Ascending aorta (tissue), 2 donors: ENCODE data around the gene ZNF484. TPM values are rescaled to one million over a fixed set of nuclear protein-coding genes. Genes with fewer than 3 reads are reported as not detected.
"Not testable (repeated sequence)": the region's sequence is repeated elsewhere in the genome, so short reads cannot be mapped to it uniquely, and the experiment has no call there.

ENCODE experiments used
- DNase-seq, 2 donors: peaks; one replicate each; pipeline ENCODE4 v3.0.0-alpha.2; 2019; ENCODE audit warnings: low spot score in 2 of 2
- H3K27ac ChIP-seq, 2 donors: fragments of 200-600 bp; sonication (generic); one replicate each; pipeline ENCODE4 v1.5.1; 2016 to 2017; ENCODE audit warnings: mild to moderate bottlenecking in 1 of 2
- H3K27me3 ChIP-seq: fragments of 200-600 bp; sonication (generic); one replicate; pipeline ENCODE4 v1.5.1; 2017
- H3K36me3 ChIP-seq, 2 donors: fragments of 200-600 bp; sonication (generic); one replicate each; pipeline ENCODE4 v1.5.1; 2016
- H3K4me1 ChIP-seq, 2 donors: fragments of 200-600 bp; sonication (generic); one replicate each; pipeline ENCODE4 v1.5.1; 2016 to 2017; ENCODE audit warnings: mild to moderate bottlenecking in 1 of 2
- H3K4me3 ChIP-seq, 2 donors: fragments of 200-600 bp; sonication (generic); one replicate each; pipeline ENCODE4 v1.5.1; 2016 to 2017; ENCODE audit warnings: mild to moderate bottlenecking in 1 of 2
- H3K9me3 ChIP-seq, 2 donors: fragments of 200-600 bp; sonication (generic); one replicate each; pipeline ENCODE4 v1.5.1; 2016
- intact Hi-C: fragments of 100-400 bp; cut with DNase I; formaldehyde crosslinking; loops from one replicate; pipeline ENCODE4 v1.15.1; 2023
- total RNA-seq: library from RNA; depleted of rRNA; stranded (reverse); fragments of >200 nt; gene quantifications from one replicate; pipeline ENCODE4 v1.1.0, GENCODE V29; 2016
- TF ChIP-seq, protein P1 (sequence below), 3 experiments: fragments of 200-600 bp in 2 of 3; fragments of 450-650 bp in 1 of 3; sonication (generic) in 2 of 3; IDR thresholded peaks; one replicate each; pipeline ENCODE4 v1.5.1; 2016 to 2019; ENCODE audit warnings: antibody characterized with exemption in 3 of 3, mild to moderate bottlenecking in 1 of 3, moderate library complexity in 1 of 3

ZNF484 gene
- total RNA-seq, 1 donor from 2014 or later = 16.9 TPM

DNA sequence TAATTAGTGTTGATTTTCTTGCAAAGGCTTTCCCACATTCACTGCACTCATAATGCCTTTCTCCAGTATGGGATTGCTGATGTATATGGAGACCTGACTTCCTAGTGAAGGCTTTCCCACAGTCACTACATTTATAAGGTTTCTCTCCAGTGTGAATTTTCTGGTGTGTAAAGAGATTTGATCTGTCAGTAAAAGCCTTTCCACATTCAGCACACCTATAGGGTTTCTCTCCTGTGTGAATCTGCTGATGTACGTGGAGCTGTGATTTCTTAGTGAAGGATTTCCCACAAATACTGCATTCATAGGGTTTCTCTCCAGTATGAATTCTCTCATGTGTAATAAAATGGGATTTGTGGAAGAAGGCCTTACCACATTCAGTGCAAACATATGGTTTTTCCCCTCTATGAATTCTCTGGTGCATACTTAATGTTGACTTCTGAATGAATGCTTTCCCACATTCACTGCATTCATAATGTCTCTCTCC, 31.1 kb downstream of the ZNF484 start:
- no peaks in the 10 kb centered on the region for H3K27me3 ChIP-seq
- H3K4me1 ChIP-seq = no peaks in the 10 kb centered on the region
- TF ChIP-seq, protein P1, sequence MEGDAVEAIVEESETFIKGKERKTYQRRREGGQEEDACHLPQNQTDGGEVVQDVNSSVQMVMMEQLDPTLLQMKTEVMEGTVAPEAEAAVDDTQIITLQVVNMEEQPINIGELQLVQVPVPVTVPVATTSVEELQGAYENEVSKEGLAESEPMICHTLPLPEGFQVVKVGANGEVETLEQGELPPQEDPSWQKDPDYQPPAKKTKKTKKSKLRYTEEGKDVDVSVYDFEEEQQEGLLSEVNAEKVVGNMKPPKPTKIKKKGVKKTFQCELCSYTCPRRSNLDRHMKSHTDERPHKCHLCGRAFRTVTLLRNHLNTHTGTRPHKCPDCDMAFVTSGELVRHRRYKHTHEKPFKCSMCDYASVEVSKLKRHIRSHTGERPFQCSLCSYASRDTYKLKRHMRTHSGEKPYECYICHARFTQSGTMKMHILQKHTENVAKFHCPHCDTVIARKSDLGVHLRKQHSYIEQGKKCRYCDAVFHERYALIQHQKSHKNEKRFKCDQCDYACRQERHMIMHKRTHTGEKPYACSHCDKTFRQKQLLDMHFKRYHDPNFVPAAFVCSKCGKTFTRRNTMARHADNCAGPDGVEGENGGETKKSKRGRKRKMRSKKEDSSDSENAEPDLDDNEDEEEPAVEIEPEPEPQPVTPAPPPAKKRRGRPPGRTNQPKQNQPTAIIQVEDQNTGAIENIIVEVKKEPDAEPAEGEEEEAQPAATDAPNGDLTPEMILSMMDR (IDR thresholded peaks at IDR 0.05) = no peak
- no peak overlapping the region for H3K27ac ChIP-seq
- no peak for DNase-seq
- peak overlapping the region in 1 of 2 donors; percentile 13 for H3K4me3 ChIP-seq
- H3K36me3 ChIP-seq = peaks cover 52 to 74% of the 10 kb centered on the region in 2 donors
- intact Hi-C loops = no loop called here
- H3K9me3 ChIP-seq = peaks cover 43 to 97% of the 10 kb centered on the region in 2 donors

DNA sequence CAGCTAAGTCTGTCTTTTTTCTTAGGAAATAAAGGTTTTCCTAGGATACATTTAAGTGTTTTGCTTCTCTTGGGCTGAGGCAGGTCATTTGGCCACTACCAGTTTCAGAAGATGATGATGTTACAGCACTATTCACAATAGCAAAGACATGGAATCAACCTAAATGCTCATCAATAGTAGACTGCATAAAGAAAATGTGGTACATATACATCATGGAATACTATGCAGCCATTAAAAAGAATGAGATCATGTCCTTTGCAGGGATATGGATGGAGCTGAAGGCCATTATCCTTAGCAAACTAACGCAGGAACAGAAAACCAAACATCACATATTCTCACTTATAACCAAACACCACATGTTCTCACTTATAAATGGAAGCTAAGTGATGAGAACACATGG, 39.4 kb downstream of the ZNF484 start:
- peaks cover 13 to 73% of the 10 kb centered on the region in 2 donors for H3K9me3 ChIP-seq
- H3K27ac ChIP-seq, DNase-seq, H3K4me1 ChIP-seq, H3K4me3 ChIP-seq, H3K36me3 ChIP-seq, H3K27me3 ChIP-seq, intact Hi-C loops: not testable (repeated sequence)

DNA sequence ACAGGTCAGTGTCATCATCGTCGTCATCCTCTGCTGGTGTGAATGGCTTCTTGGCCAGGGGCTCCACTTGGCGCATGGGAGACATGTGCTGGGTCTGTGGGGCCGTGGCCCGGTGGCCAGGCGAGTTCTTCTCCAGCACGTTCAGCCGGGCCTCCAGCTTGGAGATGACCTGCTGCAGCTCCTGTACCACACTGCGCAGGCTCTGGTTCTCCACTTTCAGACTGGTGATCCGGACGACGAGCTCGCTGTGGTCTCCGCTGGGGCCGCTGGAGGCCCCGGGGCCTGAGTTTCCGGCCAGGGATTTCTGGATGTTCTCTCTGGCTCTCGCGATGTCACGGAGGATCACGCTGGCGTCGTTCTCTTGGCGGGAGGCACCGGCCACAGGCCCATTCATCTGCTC, 40.6 kb downstream of the ZNF484 start:
- Histone ChIP-seq H3K27ac (no peak overlapping the region), H3K27me3 (no peaks in the 10 kb centered on the region), H3K4me3 (no peak overlapping the region), H3K4me1 (no peaks in the 10 kb centered on the region), H3K36me3 (no peaks in the 10 kb centered on the region), H3K9me3 (peaks cover 13 to 65% of the 10 kb centered on the region in 2 donors)
- DNase-seq = no peak
- intact Hi-C loops = no loop called here
- TF ChIP-seq, protein P1 (IDR thresholded peaks at IDR 0.05) = no peak

DNA sequence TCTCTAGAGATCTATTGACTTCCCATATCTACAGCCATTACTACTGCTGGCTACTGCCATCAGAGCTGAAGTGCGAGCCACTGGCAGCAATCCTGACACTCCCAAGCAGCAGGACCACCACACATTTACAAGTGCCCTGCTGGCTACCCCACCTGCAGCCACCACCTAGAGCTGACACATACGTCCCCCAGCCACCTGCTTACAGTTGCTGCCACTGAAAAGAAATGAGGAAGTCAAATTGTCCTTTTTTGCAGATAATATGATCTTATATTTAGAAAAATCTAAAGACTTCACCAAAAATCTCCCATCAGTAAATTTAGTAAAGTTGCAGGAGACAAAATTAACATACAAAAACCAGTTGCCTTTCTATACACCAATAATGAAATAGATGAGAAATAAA, 48.4 kb downstream of the ZNF484 start:
- no peak overlapping the region for H3K4me3 ChIP-seq
- H3K4me1 ChIP-seq = no peaks in the 10 kb centered on the region
- no peak overlapping the region for H3K27ac ChIP-seq
- TF ChIP-seq, protein P1 (IDR thresholded peaks at IDR 0.05) = no peak
- no peaks in the 10 kb centered on the region for H3K27me3 ChIP-seq
- H3K36me3 ChIP-seq = no peaks in the 10 kb centered on the region
- intact Hi-C loops = no loop called here
- DNase-seq = no peak
- H3K9me3 ChIP-seq = peaks cover 0 to 5% of the 10 kb centered on the region in 2 donors

DNA sequence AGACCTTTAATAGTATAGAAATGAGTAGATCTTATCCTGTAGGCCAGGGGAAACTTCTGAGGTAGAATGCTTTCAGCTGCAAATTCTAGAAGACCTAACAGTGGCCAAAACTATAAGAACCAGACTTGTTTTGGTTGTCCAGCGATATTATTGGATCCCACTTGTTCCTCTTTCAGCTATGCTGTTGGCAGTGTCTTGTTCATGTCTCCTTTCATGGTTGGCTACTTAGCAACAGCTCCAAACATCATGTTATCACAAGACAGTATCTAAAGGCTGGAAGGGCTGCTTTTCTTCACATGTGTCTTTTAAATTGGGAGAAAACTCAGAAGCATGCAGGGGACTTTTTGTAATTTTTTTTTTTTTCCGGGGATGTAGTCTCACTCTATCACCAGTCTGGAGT, 52.8 kb downstream of the ZNF484 start:
- H3K27me3 ChIP-seq, DNase-seq, H3K36me3 ChIP-seq, H3K4me3 ChIP-seq, H3K9me3 ChIP-seq, H3K4me1 ChIP-seq, H3K27ac ChIP-seq, intact Hi-C loops: not testable (repeated sequence)

DNA sequence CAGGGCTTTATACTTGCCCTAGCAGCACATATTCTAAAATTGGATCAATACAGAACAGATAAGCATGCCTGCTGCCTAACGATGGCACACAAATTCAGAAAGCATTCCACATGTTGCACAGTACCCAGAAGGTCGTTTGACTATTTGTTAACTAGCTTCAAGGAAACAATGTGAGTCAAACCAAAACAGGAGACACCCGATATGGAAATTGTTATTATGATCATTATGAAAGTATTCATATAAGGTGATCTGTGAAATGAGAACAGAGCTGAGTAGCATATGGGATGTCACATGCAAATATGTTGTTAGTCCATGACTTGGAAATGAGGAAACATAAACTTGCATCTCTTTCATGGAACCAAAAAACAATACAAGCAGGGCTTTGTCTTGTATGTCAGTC, 56.9 kb downstream of the ZNF484 start:
- no peaks in the 10 kb centered on the region for H3K36me3 ChIP-seq
- H3K9me3 ChIP-seq = no peaks in the 10 kb centered on the region
- H3K27me3 ChIP-seq = no peaks in the 10 kb centered on the region
- no peak overlapping the region for H3K4me3 ChIP-seq
- DNase-seq = no peak
- TF ChIP-seq, protein P1 (IDR thresholded peaks at IDR 0.05) = no peak
- intact Hi-C loops = no loop called here
- no peaks in the 10 kb centered on the region for H3K4me1 ChIP-seq
- H3K27ac ChIP-seq = no peak overlapping the region

DNA sequence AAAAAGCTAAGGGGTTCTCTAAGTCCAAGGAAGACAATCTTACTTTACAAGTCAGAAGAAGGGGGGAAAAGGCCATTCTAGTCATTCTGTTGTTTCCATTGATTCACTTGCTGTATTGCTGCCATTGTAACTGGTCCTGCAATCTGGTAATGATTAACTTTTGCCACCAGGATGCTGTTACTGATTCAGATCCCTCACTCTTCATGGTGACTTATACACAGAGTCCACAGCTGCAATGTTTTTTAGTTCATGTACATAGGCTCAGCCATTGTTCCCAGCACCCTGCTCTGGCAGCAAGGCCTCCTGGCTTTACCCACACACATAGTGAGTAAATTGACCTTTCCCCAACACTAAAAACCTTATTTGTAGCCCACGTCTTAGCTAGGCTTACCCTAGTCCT, 57.9 kb downstream of the ZNF484 start:
- H3K4me3 ChIP-seq, H3K27ac ChIP-seq, H3K4me1 ChIP-seq, H3K36me3 ChIP-seq, DNase-seq, intact Hi-C loops, H3K9me3 ChIP-seq, H3K27me3 ChIP-seq: not testable (repeated sequence)

DNA sequence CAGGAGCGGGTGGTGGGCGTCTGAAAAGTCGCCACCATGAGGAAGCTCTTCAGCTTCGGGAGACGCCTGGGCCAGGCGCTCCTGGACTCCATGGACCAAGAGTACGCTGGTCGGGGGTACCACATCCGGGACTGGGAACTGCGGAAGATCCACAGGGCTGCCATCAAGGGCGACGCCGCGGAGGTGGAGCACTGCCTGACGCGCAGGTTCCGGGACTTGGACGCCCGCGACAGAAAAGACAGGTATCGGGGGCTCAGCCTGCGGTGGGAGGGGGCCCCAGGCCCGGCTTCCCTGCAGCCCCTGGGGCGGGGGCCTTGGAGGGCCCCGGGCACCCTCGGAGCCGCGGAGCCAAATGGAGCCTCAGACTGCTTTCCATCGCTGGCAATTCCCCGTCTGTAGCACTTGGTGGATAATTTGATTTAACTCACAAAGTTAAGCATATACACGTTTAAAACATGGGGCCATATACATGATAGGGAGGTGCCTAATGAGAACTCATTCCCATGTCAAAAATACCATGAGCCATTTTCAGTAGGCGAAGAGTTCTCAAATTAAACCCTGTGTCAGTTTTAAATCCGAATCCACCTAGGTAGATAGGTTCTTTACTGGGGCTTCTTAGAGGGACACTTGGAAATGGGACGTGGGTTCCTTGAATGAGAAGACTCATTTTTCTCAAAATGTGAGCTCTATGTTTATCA, 68.1 kb downstream of the ZNF484 start:
- not testable (repeated sequence) for H3K36me3 ChIP-seq, DNase-seq, H3K27ac ChIP-seq, H3K9me3 ChIP-seq
- H3K27me3 ChIP-seq = peaks cover 35% of the 10 kb centered on the region
- intact Hi-C loops = loop anchor here (5.0 kb wide), 1 partner anchor 42 kb away; no protein-coding TSS in a partner anchor
- H3K4me3 ChIP-seq = peak overlapping the region; percentile 39 to 45
- H3K4me1 ChIP-seq = peaks cover 6 to 26% of the 10 kb centered on the region in 2 donors
